H7 (cell line): ENCODE measurements around the gene DIO2. TPM values are rescaled to one million over a fixed set of nuclear protein-coding genes. Genes with fewer than 3 reads are reported as not detected.

Source experiments
- DNase-seq: peaks from one replicate; pipeline ENCODE4 v3.0.0; 2012
- H3K27me3 ChIP-seq: 2 replicates; pipeline ENCODE4 v1.6.0; 2011; ENCODE audit warnings: mild to moderate bottlenecking, low read length; ENCODE audit not compliant: control insufficient read depth, insufficient read depth
- H3K36me3 ChIP-seq: replicated peaks from 2 replicates; pipeline ENCODE4 v1.5.1; 2011; ENCODE audit warnings: low read length; ENCODE audit not compliant: control insufficient read depth, insufficient read depth
- H3K4me3 ChIP-seq: 2 replicates; pipeline ENCODE4 v1.5.1; 2011; ENCODE audit warnings: low read depth, mild to moderate bottlenecking, control low read depth, low read length, moderate library complexity; ENCODE audit not compliant: insufficient read depth
- total RNA-seq: library from RNA; depleted of rRNA; stranded (reverse); fragments of >200 nt; shearing (Covaris generic); gene quantifications from 2 replicates; pipeline ENCODE4 v1.2.3, GENCODE V29; 2014; rRNA removed

Gene DIO2
- total RNA-seq, result not detected in 2 replicates

DNA sequence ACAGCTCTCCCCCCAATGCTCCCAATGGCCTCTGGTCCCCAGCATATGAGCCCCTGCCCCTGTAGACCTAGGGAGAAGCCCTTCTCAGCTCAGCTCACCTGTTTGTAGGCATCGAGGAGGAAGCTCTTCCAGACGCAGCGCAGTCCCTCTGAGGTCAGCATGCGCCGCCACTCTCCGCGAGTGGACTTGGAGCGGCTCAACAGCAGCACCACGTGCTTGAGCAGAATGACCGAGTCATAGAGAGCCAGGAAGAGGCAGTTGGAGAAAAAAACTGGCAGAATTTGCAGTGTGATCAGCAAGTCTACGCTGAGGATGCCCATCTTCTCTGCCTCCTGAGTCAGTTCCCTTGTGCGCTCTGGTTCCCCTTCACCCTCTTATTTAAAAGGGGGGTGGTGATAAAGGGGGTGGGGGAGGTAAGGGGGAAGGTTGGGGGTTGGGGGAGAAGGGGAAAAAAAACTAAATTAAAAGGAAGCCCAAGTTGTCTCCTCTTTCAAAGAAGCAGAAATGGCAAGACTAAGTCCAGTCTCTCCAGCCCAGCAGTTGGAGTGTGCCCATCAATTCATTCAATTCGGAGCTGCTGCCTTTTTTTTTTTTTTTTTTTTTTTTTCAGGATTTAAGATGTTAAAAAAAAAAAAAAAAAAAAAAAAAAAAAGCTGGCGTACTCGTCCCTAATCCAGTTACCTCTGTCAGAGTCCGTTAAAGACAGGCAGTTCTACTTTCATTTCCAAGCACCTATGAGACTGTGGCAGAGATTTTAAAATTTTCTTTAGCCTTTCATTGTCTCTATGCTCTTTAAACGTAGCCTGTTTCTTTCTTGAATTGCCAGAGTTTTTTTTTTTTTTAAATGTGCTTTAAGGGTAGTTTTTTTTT lies at the start of gene DIO2:
TSS of gene DIO2 (minus strand) at position 352 of the 870 bp plus-strand sequence. CDS start at position 320, 32 bp downstream.
- no peak for DNase-seq
- Histone ChIP-seq H3K4me3 (no peak within 1 kb of the TSS), H3K36me3 (no peaks in the 10 kb centered on the region), H3K27me3 (no peaks in the 10 kb centered on the region)

DNA sequence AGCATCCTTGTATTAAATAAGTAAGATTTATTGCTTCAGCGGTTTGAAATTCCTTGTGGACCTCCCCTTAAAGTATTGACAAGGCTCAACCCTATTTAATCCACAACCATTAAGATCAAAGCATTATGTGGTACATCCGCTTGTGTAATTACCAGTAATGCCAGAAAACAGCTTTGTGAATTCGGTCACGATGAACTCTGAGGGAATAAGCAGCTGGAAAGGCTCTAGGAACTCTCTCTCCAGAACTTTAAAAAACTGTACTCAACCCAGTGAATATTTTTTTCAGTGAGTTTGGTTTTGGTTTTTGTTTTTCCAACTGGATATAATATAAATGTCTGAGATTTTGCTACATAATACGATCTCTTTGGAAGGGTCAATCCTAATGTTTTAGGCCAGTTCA lies 49.3 kb upstream of the DIO2 start:
- no peaks in the 10 kb centered on the region for H3K36me3 ChIP-seq
- no peaks in the 10 kb centered on the region for H3K27me3 ChIP-seq
- no peak for DNase-seq
- no peak overlapping the region for H3K4me3 ChIP-seq

DNA sequence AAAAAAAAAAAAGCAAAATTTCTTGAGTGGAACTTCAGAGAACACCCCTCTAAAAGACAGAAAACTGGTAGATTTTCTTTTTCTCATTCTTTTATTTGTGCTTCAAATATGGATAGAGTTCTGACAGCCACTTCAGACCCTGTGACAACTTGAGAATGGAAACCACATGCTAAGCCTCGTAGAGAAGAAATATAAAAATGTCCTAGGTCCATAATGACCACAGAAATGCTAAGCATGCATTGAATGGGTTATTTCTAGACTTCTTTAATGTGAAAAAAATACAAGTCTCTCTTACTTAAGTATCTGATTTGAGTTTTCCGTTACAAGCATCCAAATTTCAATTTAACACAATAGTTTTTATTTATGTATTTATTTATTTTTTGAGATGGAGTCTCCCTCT lies 28.3 kb upstream of the DIO2 start:
- Histone ChIP-seq H3K27me3 (no peaks in the 10 kb centered on the region), H3K36me3 (no peaks in the 10 kb centered on the region), H3K4me3 (no peak overlapping the region)
- no peak for DNase-seq

DNA sequence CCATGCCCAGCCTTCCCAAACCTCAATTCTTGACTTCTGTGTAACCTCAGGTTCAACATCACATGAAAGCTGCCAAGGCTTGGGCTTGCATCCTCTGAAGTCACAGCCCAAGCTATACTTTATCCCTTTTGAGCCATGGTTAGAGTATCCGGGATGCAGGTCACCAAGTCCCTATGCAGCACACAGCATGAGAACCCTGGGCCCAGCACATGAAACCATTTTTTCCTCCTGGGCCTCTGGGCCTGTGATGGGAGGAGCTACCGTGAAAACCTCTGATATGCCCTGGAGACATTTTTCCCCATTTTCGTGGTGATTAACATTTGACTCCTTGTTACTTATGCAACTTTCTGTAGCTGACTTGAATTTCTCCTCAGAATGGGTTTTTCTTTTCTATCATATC lies 25.8 kb upstream of the DIO2 start:
- Histone ChIP-seq H3K27me3 (no peaks in the 10 kb centered on the region), H3K36me3 (no peaks in the 10 kb centered on the region), H3K4me3 (no peak overlapping the region)
- no peak for DNase-seq

GRCh38 chr14:80233470-80234089 lies 22.3 kb upstream of the DIO2 start:
- DNase-seq, result no peak
- H3K4me3 ChIP-seq, result no peak overlapping the region
- H3K27me3 ChIP-seq, result no peaks in the 10 kb centered on the region
- no peaks in the 10 kb centered on the region for H3K36me3 ChIP-seq

DNA sequence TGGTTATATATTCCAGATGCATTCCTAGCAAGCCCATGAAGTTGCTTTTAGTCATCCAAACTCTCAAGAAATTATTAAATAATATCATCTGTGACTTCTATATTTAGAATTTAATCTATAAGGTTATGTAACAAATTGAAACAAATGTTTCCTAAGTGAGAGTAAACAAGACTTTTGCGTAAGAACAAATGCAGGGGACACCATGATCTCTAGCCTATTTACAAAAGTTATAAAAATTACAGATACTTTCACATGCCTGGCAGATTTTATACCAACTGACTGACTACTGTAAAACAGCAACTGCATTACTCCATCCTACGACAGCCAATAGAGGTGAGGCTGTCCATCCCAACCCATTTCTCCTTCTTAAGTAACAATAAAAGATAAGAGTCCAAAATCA lies 20.4 kb upstream of the DIO2 start:
- Histone ChIP-seq H3K27me3 (no peaks in the 10 kb centered on the region), H3K4me3 (no peak overlapping the region), H3K36me3 (no peaks in the 10 kb centered on the region)
- DNase-seq, result no peak

DNA sequence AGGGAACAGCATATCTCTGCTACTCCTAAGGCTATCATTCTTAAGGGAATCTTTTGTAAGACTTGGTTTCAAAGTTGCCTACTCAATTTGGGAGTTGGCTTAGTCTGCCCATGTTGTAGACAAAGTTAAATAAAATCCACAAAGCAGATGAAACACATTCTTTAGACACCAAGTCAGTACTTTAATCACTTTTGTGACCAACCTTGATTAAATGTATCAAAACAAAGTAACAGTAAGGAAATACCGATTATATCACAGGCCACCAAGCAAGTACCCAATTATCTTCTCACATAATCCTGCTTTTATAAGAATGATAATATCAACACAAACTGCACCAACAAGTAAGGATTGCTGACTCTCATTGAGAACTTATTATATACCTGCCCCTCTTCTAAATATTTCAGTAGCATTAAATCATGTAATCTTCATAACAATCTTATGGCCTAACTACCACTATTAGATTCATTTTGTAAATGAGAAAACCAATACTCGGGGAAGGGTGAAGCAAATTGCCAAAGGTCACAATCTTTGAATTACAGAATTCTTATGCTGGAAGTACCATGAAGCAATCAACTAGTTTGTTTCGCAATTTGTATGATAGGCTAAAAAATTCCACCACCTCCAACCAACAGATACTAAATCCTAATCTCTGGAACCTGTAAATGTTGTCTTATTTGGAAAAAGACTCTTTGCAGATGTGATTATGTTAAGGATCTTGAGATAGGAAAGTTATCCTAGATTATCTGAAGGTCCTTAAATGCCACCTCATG lies 12.6 kb upstream of the DIO2 start:
- Histone ChIP-seq H3K4me3 (no peak overlapping the region), H3K27me3 (no peaks in the 10 kb centered on the region), H3K36me3 (no peaks in the 10 kb centered on the region)
- DNase-seq, result no peak

DNA sequence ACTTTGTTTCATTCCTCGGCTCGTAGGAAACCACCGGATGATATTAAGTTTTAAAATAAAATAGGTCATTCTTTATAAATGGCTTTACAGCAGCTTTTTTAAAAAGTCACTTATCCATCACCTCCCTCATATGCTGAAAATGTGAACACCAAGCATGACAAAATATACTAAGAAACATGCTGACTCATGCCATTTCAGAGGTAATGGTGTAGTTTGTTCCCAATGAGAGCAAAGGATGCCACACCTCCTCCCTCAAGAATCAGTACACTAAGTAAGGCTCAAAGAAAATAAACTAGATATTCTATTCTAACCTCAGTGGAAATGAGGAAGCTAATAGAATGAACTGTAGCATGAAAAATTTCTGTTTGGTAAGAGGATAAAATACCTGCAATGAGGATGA lies 5.5 kb upstream of the DIO2 start:
- H3K4me3 ChIP-seq, result no peak overlapping the region
- no peaks in the 10 kb centered on the region for H3K36me3 ChIP-seq
- no peak for DNase-seq
- no peaks in the 10 kb centered on the region for H3K27me3 ChIP-seq

- H3K36me3 ChIP-seq, result no peaks in the 10 kb centered on the region
- DNase-seq, result peak; percentile 9
- no peak overlapping the region for H3K4me3 ChIP-seq
- H3K27me3 ChIP-seq, result no peaks in the 10 kb centered on the region
Observed at GRCh38 chr14:80215756-80216581, 4.7 kb upstream of the DIO2 start.

DNA sequence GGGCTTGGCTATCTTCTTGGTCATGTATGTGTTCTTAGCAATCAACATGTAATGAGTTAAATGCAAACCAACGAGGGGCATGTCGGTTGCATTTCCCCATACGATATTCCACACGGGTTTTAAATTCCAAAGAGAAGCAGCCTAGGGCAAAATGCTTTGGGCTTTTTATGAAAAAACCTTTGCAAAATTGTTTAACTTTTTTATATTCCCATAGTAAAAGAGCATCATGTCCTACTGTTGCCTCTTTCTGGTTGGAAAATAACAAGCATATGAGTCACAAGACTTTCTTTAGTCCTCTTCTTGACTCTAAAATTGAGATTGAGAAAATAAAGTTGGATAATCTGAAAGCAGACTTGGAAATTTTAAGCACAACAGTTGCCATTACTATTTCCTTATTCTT lies 3.8 kb upstream of the DIO2 start:
- Histone ChIP-seq H3K36me3 (no peaks in the 10 kb centered on the region), H3K4me3 (no peak overlapping the region), H3K27me3 (no peaks in the 10 kb centered on the region)
- DNase-seq, result no peak

GRCh38 chr14:80213602-80214001 lies 2.3 kb upstream of the DIO2 start:
- no peaks in the 10 kb centered on the region for H3K27me3 ChIP-seq
- H3K4me3 ChIP-seq, result no peak overlapping the region
- H3K36me3 ChIP-seq, result no peaks in the 10 kb centered on the region
- peak; percentile 41 for DNase-seq

GRCh38 chr14:80212023-80212397 lies 706 bp upstream of the DIO2 start:
- no peak for DNase-seq
- no peaks in the 10 kb centered on the region for H3K27me3 ChIP-seq
- no peak overlapping the region for H3K4me3 ChIP-seq
- H3K36me3 ChIP-seq, result no peaks in the 10 kb centered on the region

GRCh38 chr14:80208461-80208860 lies 2.8 kb downstream of the DIO2 start:
- Histone ChIP-seq H3K36me3 (no peaks in the 10 kb centered on the region), H3K27me3 (no peaks in the 10 kb centered on the region), H3K4me3 (no peak overlapping the region)
- DNase-seq, result no peak

DNA sequence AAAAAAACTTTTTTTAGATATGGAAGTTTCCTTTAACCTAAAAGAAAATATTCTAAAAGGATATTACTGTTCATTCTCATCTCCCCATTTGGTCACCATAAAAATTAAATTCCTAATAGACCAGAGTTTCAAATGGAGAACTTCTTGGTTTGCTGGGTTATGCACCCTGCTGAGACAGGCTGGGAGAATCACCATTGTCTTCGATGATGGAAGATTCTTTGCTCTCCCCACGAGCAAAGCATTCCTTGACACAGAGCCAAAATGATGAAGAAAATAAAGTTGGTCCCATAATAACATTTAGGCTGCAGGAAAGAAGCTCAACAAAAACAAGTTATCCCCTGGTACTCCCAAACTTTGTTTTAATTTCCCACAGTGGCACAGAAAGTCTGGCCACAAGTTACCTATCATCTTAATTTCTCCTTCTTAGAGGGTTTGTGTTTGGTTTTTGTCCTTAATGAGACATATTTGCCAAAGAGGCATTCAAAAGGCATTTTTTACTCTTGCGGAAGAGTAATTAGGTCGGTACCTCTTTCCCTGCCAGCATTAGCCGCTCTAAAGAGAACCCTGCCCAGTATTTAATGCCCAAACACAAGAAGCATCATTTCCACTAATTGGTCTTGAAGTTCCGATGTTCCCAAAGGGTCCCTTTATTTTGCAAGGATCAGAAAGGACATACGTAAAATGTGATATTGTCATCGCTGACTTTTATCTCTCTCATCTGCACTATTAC lies 4.8 kb downstream of the DIO2 start:
- no peak for DNase-seq
- Histone ChIP-seq H3K4me3 (no peak overlapping the region), H3K36me3 (no peaks in the 10 kb centered on the region), H3K27me3 (no peaks in the 10 kb centered on the region)
